Keratinocyte (primary cell): ENCODE results near the gene GUCY2C. TPM values are rescaled to one million over a fixed set of nuclear protein-coding genes. Genes with fewer than 3 reads are reported as not detected.

Experiments used
- DNase-seq: peaks from one replicate; pipeline ENCODE4 v3.0.0-alpha.2; 2011; ENCODE audit warnings: low read depth, missing footprints, low spot score
- FAIRE-seq: peaks from 2 replicates; lab custom pipeline; 2011; peaks lifted over from hg19 to GRCh38; lab: Jason Lieb, UNC
- H2AFZ ChIP-seq: 2 replicates; pipeline ENCODE4 v1.6.0; 2012; ENCODE audit warnings: low read length, control low read depth, inconsistent platforms; ENCODE audit not compliant: control insufficient read depth
- H3K27ac ChIP-seq: 2 replicates; pipeline ENCODE4 v1.5.1; 2011; ENCODE audit warnings: low read length; ENCODE audit not compliant: control insufficient read depth, insufficient read depth
- H3K27me3 ChIP-seq: 3 replicates; pipeline ENCODE4 v1.6.0; 2011; ENCODE audit warnings: low read length; ENCODE audit not compliant: control insufficient read depth, insufficient read depth; ENCODE audit errors: extremely low read depth
- H3K36me3 ChIP-seq, 2 experiments: 2 replicates in 1 of 2; 3 replicates in 1 of 2; pipeline ENCODE4 v1.5.1; 2011; ENCODE audit warnings: low read length in 2 of 2, mild to moderate bottlenecking in 1 of 2; ENCODE audit not compliant: control insufficient read depth in 2 of 2, insufficient read depth in 2 of 2; ENCODE audit errors: extremely low read depth in 1 of 2
- H3K4me1 ChIP-seq: 3 replicates; pipeline ENCODE4 v1.5.1; 2011; ENCODE audit warnings: low read length; ENCODE audit not compliant: control insufficient read depth, insufficient read depth; ENCODE audit errors: extremely low read depth
- H3K4me2 ChIP-seq: 3 replicates; pipeline ENCODE4 v1.6.0; 2011; ENCODE audit warnings: low read depth, low read length; ENCODE audit not compliant: control insufficient read depth, insufficient read depth; ENCODE audit errors: extremely low read depth
- H3K4me3 ChIP-seq, 3 experiments: fragments of 200-600 bp in 1 of 3; sonication (generic) in 1 of 3; 2 replicates in 2 of 3; 3 replicates in 1 of 3; pipeline ENCODE4 v1.5.1; 2011 to 2016; ENCODE audit warnings: low read length in 3 of 3, mild to moderate bottlenecking in 3 of 3, control low read depth in 2 of 3, inconsistent platforms in 1 of 3, low read depth in 1 of 3, mixed read lengths in 1 of 3, mixed run types in 1 of 3, moderate library complexity in 1 of 3; ENCODE audit not compliant: control insufficient read depth in 2 of 3, insufficient read depth in 2 of 3; ENCODE audit errors: extremely low read depth in 1 of 3
- H3K79me2 ChIP-seq: 2 replicates; pipeline ENCODE4 v1.6.0; 2012; ENCODE audit warnings: low read length; ENCODE audit not compliant: control insufficient read depth, insufficient read depth
- H3K9ac ChIP-seq: 3 replicates; pipeline ENCODE4 v1.6.0; 2011; ENCODE audit warnings: low read length; ENCODE audit not compliant: control insufficient read depth, insufficient read depth; ENCODE audit errors: extremely low read depth
- H3K9me1 ChIP-seq: 3 replicates; pipeline ENCODE4 v1.6.0; 2011; ENCODE audit warnings: low read length; ENCODE audit not compliant: control insufficient read depth, insufficient read depth; ENCODE audit errors: extremely low read depth
- H3K9me3 ChIP-seq: 2 replicates; pipeline ENCODE4 v1.5.1; 2012; ENCODE audit warnings: low read depth, low read length; ENCODE audit not compliant: control insufficient read depth
- H4K20me1 ChIP-seq: 3 replicates; pipeline ENCODE4 v1.6.0; 2011; ENCODE audit warnings: low read length; ENCODE audit not compliant: control insufficient read depth, insufficient read depth; ENCODE audit errors: extremely low read depth
- EZH2 ChIP-seq: IDR thresholded peaks from one replicate; pipeline ENCODE4 v1.6.1; 2012; ENCODE audit warnings: inconsistent platforms, mild to moderate bottlenecking, low read length, moderate library complexity
- dilution Hi-C: fragments of 300-500 bp; cut with MboI; formaldehyde crosslinking; loops from one replicate; pipeline ENCODE4 v1.7.0; 2020; ENCODE audit warnings: low sequenced_read_pairs; ENCODE audit not compliant: extremely low pct_ligation_motif_present
- polyA plus RNA-seq, 5 experiments: library from polyadenylated mRNA; depleted of rRNA in 3 of 5; stranded (reverse) in 3 of 5; stranded (forward) in 1 of 5; unstranded in 1 of 5; fragments of >200 nt; gene quantifications; 1 replicate in 1 of 5; 2 replicates in 3 of 5; 3 replicates in 1 of 5; pipeline versions ENCODE4 v1.2.1 to v1.2.3, GENCODE V29; 2011 to 2012; ENCODE audit warnings: missing spikeins in 2 of 5, low read depth in 1 of 5, low replicate concordance in 1 of 5
- TF ChIP-seq, protein P1 (sequence below), 3 experiments: IDR thresholded peaks in 1 of 3; conservative IDR thresholded peaks in 1 of 3; optimal IDR thresholded peaks in 1 of 3; 2 replicates in 2 of 3; 3 replicates in 1 of 3; pipeline versions ENCODE3 to v1.5.1; 2011; ENCODE audit warnings: low read length in 3 of 3, mild to moderate bottlenecking in 3 of 3, moderate library complexity in 2 of 3, control low read depth in 1 of 3, inconsistent platforms in 1 of 3; ENCODE audit not compliant: insufficient read depth in 2 of 3; ENCODE audit errors: extremely low read depth in 1 of 3

GUCY2C gene
- polyA plus RNA-seq, 1 donor (not counting 4 experiments of a cell fraction or from before 2014, with no cell fraction given): 0.03 TPM

DNA sequence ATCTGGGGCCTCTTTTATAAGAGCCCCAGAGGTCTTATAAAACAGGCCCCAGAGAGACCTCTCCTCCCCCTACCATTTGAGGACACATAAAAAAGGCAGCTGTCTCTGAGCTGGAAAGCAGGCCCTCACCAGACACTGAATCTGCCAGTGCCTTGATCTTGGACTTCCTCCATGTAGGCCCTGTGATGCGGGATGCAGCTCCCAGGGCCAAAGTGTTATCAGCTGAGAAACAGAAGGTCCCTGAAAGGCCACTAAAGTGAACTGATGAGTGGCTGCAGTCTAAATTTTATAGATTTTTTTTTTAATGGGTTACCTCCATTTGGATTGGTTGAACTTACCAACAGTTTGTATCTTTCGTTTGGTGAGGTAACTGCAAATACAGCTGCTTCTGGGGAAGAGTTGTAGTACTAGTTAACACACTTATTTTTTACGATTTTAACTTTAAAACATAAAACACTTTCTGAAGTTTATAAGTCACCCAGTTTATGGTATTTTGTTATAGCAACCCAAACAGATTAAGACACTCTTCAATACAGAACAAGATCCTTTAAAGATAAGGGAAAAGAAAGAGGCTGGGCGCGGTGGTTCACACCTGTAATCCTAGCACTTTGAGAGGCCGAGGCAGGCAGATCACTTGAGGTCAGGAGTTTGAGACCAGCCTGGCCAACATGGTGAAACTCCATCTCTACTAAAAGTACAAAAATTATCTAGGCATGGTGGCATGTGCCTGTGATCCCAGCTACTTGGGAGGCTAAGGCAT is 5.6 kb upstream of the GUCY2C start:
- Histone ChIP-seq H3K27me3 (no peaks in the 10 kb centered on the region), H3K4me3 (no peak overlapping the region), H3K9ac (no peak overlapping the region), H4K20me1 (no peaks in the 10 kb centered on the region), H2AFZ (no peak overlapping the region), H3K36me3 (no peaks in the 10 kb centered on the region), H3K9me3 (no peaks in the 10 kb centered on the region), H3K27ac (no peak overlapping the region), H3K79me2 (no peaks in the 10 kb centered on the region), H3K4me1 (no peaks in the 10 kb centered on the region), H3K4me2 (no peak overlapping the region), H3K9me1 (no peaks in the 10 kb centered on the region)
- no peak for TF ChIP-seq EZH2
- TF ChIP-seq, protein P1, sequence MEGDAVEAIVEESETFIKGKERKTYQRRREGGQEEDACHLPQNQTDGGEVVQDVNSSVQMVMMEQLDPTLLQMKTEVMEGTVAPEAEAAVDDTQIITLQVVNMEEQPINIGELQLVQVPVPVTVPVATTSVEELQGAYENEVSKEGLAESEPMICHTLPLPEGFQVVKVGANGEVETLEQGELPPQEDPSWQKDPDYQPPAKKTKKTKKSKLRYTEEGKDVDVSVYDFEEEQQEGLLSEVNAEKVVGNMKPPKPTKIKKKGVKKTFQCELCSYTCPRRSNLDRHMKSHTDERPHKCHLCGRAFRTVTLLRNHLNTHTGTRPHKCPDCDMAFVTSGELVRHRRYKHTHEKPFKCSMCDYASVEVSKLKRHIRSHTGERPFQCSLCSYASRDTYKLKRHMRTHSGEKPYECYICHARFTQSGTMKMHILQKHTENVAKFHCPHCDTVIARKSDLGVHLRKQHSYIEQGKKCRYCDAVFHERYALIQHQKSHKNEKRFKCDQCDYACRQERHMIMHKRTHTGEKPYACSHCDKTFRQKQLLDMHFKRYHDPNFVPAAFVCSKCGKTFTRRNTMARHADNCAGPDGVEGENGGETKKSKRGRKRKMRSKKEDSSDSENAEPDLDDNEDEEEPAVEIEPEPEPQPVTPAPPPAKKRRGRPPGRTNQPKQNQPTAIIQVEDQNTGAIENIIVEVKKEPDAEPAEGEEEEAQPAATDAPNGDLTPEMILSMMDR (optimal IDR thresholded peaks at IDR 0.05 in 1 of 3, IDR thresholded peaks at IDR 0.05 in 1 of 3, conservative IDR thresholded peaks at IDR 0.05 in 1 of 3; ENCODE audit: extremely low read depth in 1 of 3, insufficient read depth in 2 of 3, low read length in 3 of 3): no peak
- FAIRE-seq (no peak), DNase-seq (no peak)
- dilution Hi-C loops: no loop called here

DNA sequence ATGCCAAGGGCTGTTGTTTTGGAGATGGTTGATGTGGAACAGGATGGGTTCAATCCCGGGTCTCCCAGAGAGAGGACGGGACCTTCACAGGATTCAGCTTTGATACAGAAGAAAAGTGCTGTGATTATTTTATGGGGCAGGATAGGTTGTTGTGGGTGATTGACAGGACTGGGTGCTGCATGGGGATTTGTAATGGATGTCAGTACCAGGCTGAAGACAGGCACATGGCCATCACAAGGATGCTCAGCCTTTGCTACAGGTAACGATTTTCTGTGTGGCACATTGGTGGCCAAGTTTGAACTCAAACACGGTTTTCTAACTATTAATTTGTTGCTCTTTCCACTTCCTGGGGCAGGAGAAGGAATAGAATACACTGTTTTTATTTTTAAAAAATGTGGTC is 4.5 kb upstream of the GUCY2C start:
- H3K4me1 ChIP-seq: no peaks in the 10 kb centered on the region
- no peak overlapping the region for H2AFZ ChIP-seq
- FAIRE-seq: no peak
- H3K27ac ChIP-seq: no peak overlapping the region
- H3K27me3 ChIP-seq: no peaks in the 10 kb centered on the region
- H3K9me3 ChIP-seq: no peaks in the 10 kb centered on the region
- dilution Hi-C loops: no loop called here
- H3K4me2 ChIP-seq: no peak overlapping the region
- H4K20me1 ChIP-seq: no peaks in the 10 kb centered on the region
- no peaks in the 10 kb centered on the region for H3K79me2 ChIP-seq
- no peak overlapping the region for H3K9ac ChIP-seq
- H3K36me3 ChIP-seq: no peaks in the 10 kb centered on the region
- no peak for TF ChIP-seq EZH2
- TF ChIP-seq, protein P1 (optimal IDR thresholded peaks at IDR 0.05 in 1 of 3, IDR thresholded peaks at IDR 0.05 in 1 of 3, conservative IDR thresholded peaks at IDR 0.05 in 1 of 3; ENCODE audit: extremely low read depth in 1 of 3, insufficient read depth in 2 of 3, low read length in 3 of 3): no peak
- no peak for DNase-seq
- H3K4me3 ChIP-seq: no peak overlapping the region
- H3K9me1 ChIP-seq: no peaks in the 10 kb centered on the region
